HUES6 (cell line): ENCODE results near the gene PIEZO2.

Experiments
- H3K27ac ChIP-seq: 2 replicates; pipeline ENCODE4 v1.7.0; 2013; ENCODE audit warnings: low read depth, mild to moderate bottlenecking, low read length, inconsistent platforms
- H3K27me3 ChIP-seq: 2 replicates; pipeline ENCODE4 v1.6.1; 2013; ENCODE audit warnings: low read length; ENCODE audit not compliant: control insufficient read depth, insufficient read depth
- H3K36me3 ChIP-seq: 2 replicates; pipeline ENCODE4 v1.6.1; 2013; ENCODE audit warnings: low read length; ENCODE audit not compliant: control insufficient read depth, insufficient read depth
- H3K4me1 ChIP-seq: 2 replicates; pipeline ENCODE4 v1.6.1; 2013; ENCODE audit warnings: low read length; ENCODE audit not compliant: control insufficient read depth, insufficient read depth
- H3K4me3 ChIP-seq: 2 replicates; pipeline ENCODE4 v1.5.1; 2013; ENCODE audit warnings: low read depth, low read length
- H3K9ac ChIP-seq: one replicate; pipeline ENCODE4 v1.6.1; 2013; ENCODE audit warnings: mild to moderate bottlenecking, low read length
- H3K9me3 ChIP-seq: 2 replicates; pipeline ENCODE4 v1.6.1; 2013; ENCODE audit warnings: low read depth, low read length; ENCODE audit not compliant: control insufficient read depth, insufficient read depth

PIEZO2 gene

DNA sequence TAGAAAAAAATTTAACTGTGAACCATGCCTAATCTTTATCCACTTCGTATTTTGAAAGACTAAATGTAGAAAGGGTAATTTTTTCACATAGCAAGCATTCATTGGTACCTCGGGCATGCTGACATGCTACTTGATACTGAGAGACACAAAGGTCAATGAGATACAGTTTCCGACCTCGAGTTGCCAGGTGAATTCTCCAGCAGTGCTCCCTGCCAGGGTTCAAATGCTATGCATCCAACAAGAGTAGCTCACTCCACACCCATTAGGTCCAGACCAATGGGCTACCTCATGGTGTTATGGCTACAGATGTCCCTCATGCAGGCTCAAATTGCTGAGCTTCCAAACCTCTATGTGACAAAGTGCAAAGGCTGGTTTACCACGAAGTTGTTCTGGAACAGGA, 305.8 kb downstream of the PIEZO2 start:
- H3K4me1 ChIP-seq, result peaks cover 8% of the 10 kb centered on the region
- no peak overlapping the region for H3K27ac ChIP-seq
- no peak overlapping the region for H3K9ac ChIP-seq
- H3K9me3 ChIP-seq, result 0 out of 2 replicates have a peak, but pooled peaks cover 2% of the 10 kb centered on the region
- H3K36me3 ChIP-seq, result no peaks in the 10 kb centered on the region
- no peaks in the 10 kb centered on the region for H3K27me3 ChIP-seq
- no peak overlapping the region for H3K4me3 ChIP-seq

DNA sequence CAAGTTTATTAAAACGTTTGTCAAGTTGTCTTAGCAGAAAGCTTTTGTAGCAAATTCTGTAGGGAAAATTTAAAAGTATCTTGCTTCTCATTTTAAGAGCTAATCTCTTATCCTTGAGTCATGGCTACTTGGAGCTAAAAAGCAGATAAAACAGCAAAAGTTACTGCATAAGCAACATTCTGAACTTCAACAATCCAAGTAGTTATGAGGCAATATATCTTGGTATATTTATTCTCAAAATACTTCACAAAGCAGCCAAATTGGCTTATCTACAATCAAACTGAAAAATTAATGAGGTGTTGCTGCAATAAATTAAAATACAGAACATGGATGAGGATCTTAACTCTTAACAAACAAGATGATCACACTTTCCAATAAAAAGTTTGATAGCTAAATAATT, 306.5 kb downstream of the PIEZO2 start:
- H3K9ac ChIP-seq, result no peak overlapping the region
- H3K27me3 ChIP-seq, result no peaks in the 10 kb centered on the region
- no peak overlapping the region for H3K4me3 ChIP-seq
- 0 out of 2 replicates have a peak, but pooled peaks cover 2% of the 10 kb centered on the region for H3K9me3 ChIP-seq
- no peaks in the 10 kb centered on the region for H3K36me3 ChIP-seq
- peaks cover 5% of the 10 kb centered on the region for H3K4me1 ChIP-seq
- no peak overlapping the region for H3K27ac ChIP-seq

DNA sequence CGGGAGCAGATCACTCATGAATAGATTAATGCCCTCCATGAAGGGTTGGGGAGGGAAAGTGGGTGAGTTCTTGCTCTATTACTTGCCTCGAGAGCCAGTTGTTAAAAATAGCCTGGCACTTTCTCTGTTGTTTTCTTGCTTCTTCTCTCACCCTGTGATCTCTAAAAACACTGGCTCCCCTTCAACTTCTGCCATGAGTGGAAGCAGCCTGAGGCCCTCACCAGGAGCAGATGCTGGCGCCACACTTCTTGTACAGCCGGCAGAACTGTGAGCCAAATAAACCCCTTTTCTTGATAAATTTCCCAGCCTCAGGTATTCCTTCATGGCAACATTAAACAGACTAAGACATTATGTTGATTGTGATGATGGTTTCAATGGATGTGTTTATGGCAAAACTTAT, 307.0 kb downstream of the PIEZO2 start:
- no peaks in the 10 kb centered on the region for H3K27me3 ChIP-seq
- H3K4me3 ChIP-seq, result no peak overlapping the region
- no peak overlapping the region for H3K27ac ChIP-seq
- H3K9ac ChIP-seq, result no peak overlapping the region
- H3K9me3 ChIP-seq, result 0 out of 2 replicates have a peak, but pooled peaks cover 2% of the 10 kb centered on the region
- no peaks in the 10 kb centered on the region for H3K36me3 ChIP-seq
- H3K4me1 ChIP-seq, result no peaks in the 10 kb centered on the region

DNA sequence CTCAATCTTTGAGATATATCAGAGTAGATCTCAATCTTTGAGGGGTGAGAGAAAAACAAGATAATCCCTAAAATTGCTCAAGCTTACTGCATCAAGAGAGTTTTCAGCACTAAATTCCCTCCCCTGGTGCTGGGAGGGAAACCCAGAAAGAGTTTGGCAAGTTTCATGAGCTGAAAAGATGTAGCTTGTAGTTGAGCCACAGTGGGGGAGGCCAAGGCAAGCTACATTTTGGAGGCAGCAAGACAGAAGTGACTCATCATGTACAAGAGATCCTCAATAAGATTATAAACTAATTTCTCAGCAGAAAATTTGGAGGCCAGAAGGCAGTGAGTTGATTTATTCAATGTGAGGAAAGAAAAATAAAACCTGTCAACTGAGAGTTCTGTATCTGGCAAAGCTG, 308.2 kb downstream of the PIEZO2 start:
- Histone ChIP-seq H3K27ac (no peak overlapping the region), H3K9me3 (0 out of 2 replicates have a peak, but pooled peaks cover 2% of the 10 kb centered on the region), H3K36me3 (no peaks in the 10 kb centered on the region), H3K27me3 (no peaks in the 10 kb centered on the region), H3K4me1 (no peaks in the 10 kb centered on the region), H3K4me3 (no peak overlapping the region), H3K9ac (no peak overlapping the region)

DNA sequence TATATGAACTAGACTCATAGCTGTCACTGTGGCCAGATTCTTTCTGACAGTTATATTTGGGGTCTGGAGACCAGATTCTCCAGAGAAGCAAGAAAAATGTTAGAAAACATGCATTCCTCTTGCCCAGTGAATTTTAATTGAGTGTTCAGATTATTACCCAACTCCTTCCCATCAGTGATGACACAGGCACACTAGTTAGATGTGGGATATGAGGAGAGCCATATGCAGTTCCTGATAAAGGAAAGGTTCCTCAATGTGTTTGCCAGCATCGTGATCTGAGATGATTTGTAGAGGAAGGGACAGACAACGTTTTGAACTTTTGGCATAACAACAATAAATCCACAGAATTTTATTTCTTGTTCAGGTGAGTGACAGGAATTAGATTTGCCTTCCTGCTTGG, 308.6 kb downstream of the PIEZO2 start:
- no peaks in the 10 kb centered on the region for H3K27me3 ChIP-seq
- H3K9ac ChIP-seq, result no peak overlapping the region
- H3K4me3 ChIP-seq, result no peak overlapping the region
- H3K27ac ChIP-seq, result no peak overlapping the region
- H3K4me1 ChIP-seq, result no peaks in the 10 kb centered on the region
- no peaks in the 10 kb centered on the region for H3K36me3 ChIP-seq
- no peaks in the 10 kb centered on the region for H3K9me3 ChIP-seq

DNA sequence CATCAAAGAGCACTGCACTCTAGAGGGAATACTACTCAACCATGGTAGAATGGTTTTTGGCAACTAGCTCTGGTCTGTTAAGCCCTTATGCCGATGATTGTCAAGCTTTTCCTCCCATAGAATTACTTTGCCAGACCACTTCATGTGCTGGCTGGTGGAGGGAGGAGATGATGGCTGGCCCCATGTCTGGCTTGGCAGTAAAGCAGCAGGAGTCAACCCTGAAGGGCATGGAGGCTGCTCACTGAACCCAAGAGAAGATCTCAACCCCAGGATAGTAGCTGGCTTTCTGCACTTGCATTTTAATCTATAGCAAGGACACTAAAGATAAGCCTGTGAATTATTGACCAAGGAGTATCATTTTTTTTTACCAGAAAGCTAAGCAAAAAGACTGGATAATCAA, 309.9 kb downstream of the PIEZO2 start:
- H3K36me3 ChIP-seq, result no peaks in the 10 kb centered on the region
- no peak overlapping the region for H3K9ac ChIP-seq
- no peaks in the 10 kb centered on the region for H3K9me3 ChIP-seq
- H3K27me3 ChIP-seq, result no peaks in the 10 kb centered on the region
- no peak overlapping the region for H3K27ac ChIP-seq
- H3K4me1 ChIP-seq, result no peaks in the 10 kb centered on the region
- no peak overlapping the region for H3K4me3 ChIP-seq

DNA sequence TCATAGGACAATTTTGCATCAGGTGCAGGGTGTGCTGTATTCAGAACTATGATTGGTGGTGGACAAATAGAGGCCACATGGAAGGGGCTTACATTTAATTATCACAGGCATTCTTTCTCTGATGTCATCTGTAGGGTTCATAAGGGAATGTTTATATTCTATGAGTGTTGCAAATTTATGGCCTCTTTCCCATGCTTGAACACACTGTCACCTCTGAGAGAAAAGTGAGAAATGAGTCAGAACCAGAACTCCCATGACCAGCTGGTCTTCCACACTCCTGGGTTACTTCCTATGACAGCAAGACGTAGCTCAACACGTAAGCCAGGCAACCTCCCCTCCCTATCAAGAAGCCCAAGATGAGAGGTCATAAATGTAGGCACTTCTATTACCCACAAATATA, 310.8 kb downstream of the PIEZO2 start:
- Histone ChIP-seq H3K9ac (no peak overlapping the region), H3K9me3 (no peaks in the 10 kb centered on the region), H3K27me3 (no peaks in the 10 kb centered on the region), H3K36me3 (no peaks in the 10 kb centered on the region), H3K4me1 (no peaks in the 10 kb centered on the region), H3K4me3 (no peak overlapping the region), H3K27ac (no peak overlapping the region)

DNA sequence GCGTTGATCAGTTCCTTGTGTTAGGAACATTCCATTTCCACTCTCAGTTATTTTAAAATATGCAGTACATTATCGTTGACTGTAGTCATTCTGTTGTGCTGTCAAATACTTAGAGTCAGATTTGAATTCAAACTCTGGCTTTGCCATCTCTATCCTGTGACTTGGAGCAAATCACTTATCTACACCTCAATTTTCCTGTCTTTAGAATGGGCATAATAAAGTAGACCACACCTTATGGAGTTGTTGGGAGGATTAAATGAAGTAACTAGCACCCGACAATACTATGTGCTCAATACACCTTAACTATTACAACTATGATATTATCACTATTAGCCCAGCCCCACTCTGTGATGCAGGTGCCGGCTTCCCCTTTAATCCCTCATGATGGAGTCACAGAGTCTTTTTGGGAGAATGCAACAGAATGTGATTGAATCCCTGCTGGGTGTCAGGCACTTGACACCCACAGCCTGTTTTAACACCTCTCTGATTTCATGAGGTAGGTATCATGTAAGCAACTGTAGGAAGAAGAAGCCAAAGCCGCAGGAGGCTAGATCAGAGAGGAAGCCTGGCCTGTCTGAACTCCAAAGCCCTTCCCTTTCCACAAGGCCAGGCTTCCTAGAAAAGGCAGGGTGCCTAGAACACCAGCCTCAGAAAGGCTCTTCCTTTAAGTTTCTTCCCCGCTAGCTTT, 315.1 kb downstream of the PIEZO2 start:
- Histone ChIP-seq H3K4me3 (no peak overlapping the region), H3K9me3 (peaks cover 7% of the 10 kb centered on the region; the same call in 1 of the 2 replicates), H3K9ac (no peak overlapping the region), H3K27ac (no peak overlapping the region), H3K4me1 (no peaks in the 10 kb centered on the region), H3K27me3 (no peaks in the 10 kb centered on the region), H3K36me3 (no peaks in the 10 kb centered on the region)

DNA sequence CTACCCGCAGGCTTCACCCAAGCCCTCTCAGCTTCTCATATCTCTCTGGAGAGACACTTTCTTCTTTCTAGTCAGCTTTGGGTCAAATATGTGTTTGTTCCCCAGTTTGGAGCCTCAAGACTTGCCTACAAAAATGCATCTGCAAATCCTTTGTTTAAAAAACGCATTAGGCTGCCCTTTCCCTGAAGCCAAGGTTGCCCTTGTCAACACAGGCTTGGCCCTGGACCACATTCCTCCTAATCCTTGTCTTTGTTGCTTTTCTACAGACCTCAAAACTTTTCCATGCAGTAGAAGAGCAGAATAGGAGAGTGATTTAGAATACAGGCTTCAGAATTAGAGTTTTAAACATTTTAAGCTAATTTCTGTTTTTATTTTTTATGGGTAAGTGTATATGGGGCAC, 315.7 kb downstream of the PIEZO2 start:
- H3K9me3 ChIP-seq, result peaks cover 7% of the 10 kb centered on the region; the same call in 1 of the 2 replicates
- no peak overlapping the region for H3K9ac ChIP-seq
- H3K36me3 ChIP-seq, result no peaks in the 10 kb centered on the region
- no peak overlapping the region for H3K27ac ChIP-seq
- H3K27me3 ChIP-seq, result no peaks in the 10 kb centered on the region
- no peak overlapping the region for H3K4me3 ChIP-seq
- H3K4me1 ChIP-seq, result no peaks in the 10 kb centered on the region

DNA sequence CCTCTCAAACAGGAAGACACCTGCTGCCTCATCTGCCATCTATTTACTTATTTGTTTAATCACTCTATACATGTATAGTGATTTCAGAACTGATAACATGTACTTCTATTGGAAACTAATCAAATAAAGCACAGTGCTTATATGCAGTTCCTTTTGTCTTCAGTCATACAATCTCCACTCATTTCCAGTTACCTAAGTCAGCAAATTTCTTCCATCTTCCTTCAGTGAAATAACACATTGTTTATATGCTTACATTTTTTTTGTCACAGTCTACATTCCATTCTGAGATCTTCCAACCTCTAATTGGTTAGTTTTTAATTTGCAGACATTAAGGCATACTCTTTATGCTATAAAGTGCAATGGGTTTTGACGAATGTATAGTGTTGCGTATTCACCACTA, 323.0 kb downstream of the PIEZO2 start:
- Histone ChIP-seq H3K27me3 (no peaks in the 10 kb centered on the region), H3K4me1 (peaks cover 5% of the 10 kb centered on the region; the same call in 1 of the 2 replicates), H3K27ac (no peak overlapping the region), H3K9ac (no peak overlapping the region), H3K4me3 (no peak overlapping the region), H3K36me3 (no peaks in the 10 kb centered on the region), H3K9me3 (peaks cover 7% of the 10 kb centered on the region; the same call in 1 of the 2 replicates)

DNA sequence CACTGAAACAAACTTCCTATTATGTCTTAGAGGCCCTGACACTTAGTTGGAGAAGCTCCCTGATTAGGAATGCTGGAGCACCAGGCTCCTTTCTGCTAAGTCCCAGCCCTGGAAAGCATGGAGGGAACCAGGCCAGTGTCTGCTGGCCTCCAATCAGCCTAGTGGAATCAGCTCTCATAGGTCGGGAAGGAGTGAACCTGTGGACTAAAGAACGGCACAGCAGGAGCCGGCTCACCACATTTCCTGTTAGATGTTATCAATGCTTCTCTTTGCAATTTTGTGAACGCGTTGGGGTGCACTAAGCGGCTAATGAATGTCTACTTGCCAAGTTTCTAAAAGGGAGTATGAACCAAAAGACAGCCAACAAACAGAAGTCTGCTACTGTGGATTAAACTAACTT, 326.9 kb downstream of the PIEZO2 start:
- H3K27ac ChIP-seq, result no peak overlapping the region
- H3K9ac ChIP-seq, result no peak overlapping the region
- peaks cover 3% of the 10 kb centered on the region; the same call in 1 of the 2 replicates for H3K9me3 ChIP-seq
- H3K4me3 ChIP-seq, result no peak overlapping the region
- no peaks in the 10 kb centered on the region for H3K36me3 ChIP-seq
- peaks cover 5% of the 10 kb centered on the region; the same call in 1 of the 2 replicates for H3K4me1 ChIP-seq
- H3K27me3 ChIP-seq, result no peaks in the 10 kb centered on the region
